ENCODE results near the gene ATP1B3. TPM values are rescaled to one million over a fixed set of nuclear protein-coding genes. Genes with fewer than 3 reads are reported as not detected.
"Not testable (repeated sequence)": the region's sequence is repeated elsewhere in the genome, so short reads cannot be mapped to it uniquely, and the experiment has no call there.

ATP1B3 gene
- 39.8 and 155 TPM in 2 replicates for total RNA-seq

- DNase-seq (ENCODE audit: low read depth), result peak; percentile 46
Measured at GRCh38 chr3:141876381-141876890, at the start of gene ATP1B3. Gene ATP1B3 (plus strand): TSS chr3:141876643. CDS start chr3:141876802, 159 bp downstream.

DNA sequence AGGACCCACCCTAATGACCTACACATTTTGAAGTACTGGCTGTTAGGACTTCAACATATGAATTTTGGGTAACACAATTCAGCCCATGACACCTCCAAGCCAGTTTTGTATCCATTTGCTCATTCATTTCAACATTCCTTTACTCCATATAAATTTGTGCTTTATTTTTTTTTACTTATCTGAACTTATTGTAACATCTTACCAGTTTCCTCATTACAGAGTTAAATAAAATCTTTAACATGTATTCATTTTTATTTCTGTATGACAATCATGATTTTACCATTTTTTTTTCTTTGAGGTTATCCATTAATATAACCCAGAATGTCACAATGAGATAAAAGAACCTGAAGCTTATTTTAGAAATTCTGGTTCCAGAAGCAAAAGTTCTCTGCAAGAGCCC, 48.0 kb upstream of the ATP1B3 start:
- DNase-seq (ENCODE audit: low read depth), result no peak

DNA sequence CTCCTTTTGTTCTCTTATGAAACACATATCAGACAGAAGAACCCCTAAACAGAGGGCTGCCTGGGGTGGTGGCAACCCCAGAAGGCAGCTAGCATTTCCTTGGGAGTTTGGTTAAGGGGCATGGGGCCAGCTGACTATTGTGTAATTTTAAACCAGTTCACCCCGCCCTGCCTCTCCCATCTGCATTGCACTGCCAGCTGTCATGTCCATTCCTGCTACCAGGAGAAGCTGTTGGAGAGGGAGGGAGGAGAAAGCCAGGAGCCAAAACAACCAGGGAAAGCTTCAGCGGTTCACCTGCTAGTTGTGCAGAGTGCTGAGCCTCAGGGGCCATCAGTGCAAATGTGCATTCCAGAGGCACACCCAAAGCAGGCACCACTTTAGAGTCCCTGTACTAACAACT, 47.6 kb upstream of the ATP1B3 start:
- DNase-seq (ENCODE audit: low read depth), result peak; percentile 50

GRCh38 chr3:141830508-141830907, 45.9 kb upstream of the ATP1B3 start:
- DNase-seq (ENCODE audit: low read depth), result no peak

- DNase-seq (ENCODE audit: low read depth), result no peak
Measured at GRCh38 chr3:141834292-141834691, 42.2 kb upstream of the ATP1B3 start.

DNA sequence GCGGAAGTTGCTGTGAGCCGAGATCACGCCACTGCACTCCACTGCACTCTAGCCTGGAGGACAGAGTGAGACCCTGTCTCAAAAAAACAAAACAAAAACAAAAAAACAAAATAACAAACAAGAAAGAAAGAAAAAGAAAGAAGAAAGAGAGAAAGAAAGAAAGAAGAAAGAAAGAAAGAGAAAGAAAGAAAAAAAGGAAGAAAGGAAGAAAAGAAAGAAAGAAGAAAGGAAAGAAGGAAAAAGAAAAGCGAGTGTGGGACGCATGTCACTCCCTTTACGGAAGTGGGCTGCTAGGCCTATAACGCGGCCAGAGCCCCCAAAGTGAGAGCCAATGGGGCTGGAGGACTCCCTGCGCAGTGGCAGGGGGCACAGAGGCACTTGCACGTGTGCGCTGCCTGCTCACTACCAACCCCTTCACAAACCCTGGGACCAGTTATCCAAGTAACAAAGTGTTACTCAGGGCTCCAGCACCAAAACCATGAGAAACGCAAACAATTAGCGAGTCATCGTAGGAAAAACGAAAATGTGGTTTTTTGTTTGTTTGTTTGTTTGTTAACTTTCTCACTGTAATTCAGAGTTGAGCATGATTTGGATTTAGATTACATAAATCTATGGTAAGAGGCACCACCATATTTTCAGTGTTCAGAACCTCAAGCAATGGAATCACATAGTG, 40.8 kb upstream of the ATP1B3 start:
- DNase-seq (ENCODE audit: low read depth), result no peak

DNA sequence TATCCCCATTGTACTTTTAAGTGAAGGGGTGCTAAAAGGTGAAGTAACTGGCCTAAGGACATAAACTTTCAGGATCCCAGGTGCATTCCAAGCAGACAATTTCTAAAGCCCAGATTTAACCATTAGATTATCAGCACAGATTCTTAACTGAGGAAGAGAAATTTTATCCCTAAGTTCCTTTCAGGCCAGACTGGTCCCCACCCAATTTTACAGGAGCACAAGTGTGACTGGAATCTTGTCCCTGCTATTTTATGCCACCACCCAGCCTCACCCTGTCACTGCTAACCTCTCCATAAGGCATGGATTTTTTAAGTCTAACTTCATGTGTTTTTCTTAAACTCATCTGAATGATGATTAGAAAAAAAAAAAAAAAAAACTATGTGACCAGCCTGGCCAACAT, 37.1 kb upstream of the ATP1B3 start:
- no peak for DNase-seq (ENCODE audit: low read depth)

DNA sequence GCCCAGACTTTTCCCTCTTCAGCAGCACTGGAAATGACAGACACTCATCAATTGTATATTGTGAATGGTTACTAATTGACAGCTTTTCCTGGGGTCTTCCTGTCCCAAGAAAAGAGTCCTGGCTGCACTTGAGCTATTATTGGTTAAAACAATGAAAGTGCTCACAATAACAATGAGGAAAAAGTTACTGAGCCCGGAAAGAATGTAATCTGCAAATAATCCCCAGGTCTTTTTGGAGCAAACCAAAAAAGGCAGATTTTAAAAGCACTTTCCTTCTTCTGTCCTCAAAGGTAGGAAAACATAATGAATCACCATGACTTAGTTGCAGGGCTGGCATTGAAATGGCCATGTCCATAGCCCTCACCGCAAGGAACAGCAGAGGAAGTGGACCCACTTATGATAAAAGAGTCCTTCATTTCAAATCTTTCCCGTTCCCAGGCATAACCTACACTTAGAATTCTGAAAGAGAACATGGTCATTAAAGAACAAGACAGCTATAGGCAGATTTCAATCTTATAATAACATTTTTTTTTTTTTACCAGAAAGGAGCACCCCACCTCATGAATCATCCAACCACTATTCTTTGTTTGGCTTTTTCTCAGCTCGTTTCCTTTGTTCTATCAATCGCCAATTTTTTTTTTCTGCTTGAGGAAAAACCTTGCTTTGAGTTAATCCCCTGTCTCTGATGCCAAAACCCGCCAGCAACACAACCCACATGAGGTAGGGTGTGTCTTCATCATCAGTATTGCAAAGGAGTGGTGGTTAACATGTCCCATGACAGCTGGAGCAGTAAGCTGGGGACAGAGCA, 35.5 kb upstream of the ATP1B3 start:
- DNase-seq (ENCODE audit: low read depth), result peak; percentile 33

GRCh38 chr3:141844108-141844507, 32.3 kb upstream of the ATP1B3 start:
- no peak for DNase-seq (ENCODE audit: low read depth)

DNA sequence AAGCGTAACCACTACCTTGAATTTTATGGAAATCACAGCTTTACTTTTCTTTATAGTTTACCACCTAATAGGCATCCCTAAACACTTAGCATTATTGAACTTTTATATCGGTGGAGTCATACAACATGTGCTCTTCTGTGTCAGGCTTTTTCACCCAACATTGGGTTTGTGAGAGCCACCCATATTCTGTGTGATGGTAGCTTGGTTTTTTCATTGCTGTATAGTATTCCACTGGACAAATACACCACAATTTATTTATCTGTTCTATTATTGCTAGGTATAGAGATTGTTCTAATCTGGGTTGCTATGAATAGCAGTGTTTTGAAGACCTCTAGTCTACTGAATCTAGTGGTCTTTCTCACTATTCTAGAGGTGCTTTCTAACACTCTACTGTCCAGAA, 31.6 kb upstream of the ATP1B3 start:
- DNase-seq (ENCODE audit: low read depth), result no peak

GRCh38 chr3:141845407-141846049, 30.9 kb upstream of the ATP1B3 start:
- DNase-seq (ENCODE audit: low read depth), result no peak

GRCh38 chr3:141846050-141846433, 30.4 kb upstream of the ATP1B3 start:
- DNase-seq (ENCODE audit: low read depth), result no peak

- not testable (repeated sequence) for DNase-seq (ENCODE audit: low read depth)
Measured at GRCh38 chr3:141848159-141848748, 28.2 kb upstream of the ATP1B3 start.

DNA sequence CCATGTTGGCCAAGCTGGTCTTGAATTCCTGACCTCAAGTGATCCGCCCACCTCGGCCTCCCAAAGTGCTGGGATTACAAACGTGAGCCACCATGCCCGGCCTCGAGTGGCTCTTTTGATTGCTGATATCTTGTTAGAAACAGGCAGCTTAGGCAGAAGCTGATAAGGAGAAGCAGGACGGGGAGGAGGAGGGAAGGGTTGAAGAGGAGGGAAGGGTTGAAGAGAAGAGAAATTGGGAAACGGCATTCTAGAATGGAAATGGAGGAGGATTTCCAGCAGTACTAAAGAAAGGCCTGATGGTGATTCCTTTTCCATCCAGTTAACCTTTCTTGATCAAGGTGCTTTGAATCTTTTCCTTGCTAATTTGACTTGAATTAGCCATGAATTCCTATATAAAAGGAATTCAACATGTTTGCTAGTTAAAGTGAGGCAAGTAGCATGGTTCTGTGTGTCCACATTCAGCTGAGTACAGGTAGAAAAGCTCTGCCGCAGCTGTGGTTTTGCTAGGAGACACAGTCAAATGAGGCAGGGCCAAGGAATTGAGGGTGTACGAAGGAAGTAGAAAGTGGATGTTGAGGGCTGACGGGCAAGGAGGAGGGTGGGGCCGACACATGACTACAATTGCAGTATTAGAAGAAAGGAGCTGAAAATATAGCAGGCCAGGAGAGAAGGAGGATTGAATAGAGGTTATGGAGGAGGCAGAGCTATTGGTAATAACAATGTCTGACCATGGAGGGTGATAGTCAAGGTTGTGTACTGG, 27.2 kb upstream of the ATP1B3 start:
- DNase-seq (ENCODE audit: low read depth), result no peak

DNA sequence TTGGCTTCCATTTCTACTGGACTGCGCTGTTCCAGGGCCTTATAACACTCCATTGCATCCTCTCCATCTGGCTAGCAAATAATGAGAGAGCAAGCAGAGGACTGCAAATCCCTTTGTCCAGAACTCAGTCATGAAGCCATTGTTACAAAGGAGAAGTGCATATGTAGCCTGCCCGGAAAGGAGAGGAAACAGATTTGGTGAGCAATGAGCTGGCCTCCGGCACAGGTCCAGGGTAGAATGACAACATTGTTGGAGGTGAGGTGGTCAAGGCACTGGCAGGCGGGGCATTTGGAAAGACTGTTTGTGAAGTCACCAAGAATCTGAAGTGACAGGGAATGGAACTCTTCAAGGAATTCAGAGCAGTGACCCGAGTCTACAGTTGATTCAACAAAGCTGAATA, 25.0 kb upstream of the ATP1B3 start:
- DNase-seq (ENCODE audit: low read depth), result no peak

DNA sequence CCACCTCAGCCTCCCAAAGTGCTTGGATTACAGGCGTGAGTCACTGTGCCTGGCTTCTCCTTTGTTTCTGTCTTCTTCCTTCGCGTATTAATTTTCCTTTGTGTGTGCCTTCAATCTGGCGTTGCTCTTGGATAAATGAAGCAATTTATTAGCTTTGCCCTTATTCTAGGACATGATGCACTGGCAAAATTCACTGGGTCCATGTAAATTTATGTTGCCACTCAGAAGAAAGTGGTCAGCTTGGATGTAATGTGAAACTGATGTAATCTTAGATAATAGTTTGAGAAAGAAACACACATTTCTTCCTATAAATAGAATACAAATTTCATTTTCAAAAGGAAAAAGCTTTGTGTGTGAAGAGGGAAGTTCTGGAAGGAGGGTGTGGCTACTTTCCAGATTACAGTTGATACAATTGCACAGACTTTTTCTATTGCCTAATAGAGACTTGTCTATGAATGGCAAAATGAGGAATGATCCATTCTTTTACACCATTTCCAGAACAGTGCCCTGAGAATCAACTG, 23.3 kb upstream of the ATP1B3 start:
- DNase-seq (ENCODE audit: low read depth), result no peak

DNA sequence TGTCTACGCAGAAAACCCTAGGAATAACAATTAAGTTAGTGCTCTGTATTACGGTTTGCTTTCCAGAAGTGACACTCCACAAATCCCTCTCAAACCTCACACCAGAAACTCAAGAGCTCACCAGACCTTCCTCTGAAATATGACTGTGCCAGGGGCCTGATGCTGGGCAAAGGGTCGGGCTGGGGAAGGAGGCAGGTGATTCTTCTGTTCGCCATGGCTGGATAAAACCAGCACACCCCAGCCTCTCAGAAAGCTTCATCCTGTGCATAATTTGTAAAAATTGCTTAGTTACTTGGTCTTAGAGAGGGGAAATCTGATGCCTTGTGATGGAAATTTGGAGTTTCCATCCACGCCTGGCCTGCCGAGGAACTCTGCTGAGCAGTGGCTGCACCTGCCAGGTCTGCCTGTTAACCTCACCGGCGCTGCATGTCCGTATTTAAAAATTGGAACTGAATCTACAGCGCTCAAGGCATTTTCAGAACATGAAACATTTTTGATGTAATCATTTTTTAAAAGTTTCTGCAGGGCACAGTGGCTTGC, 22.7 kb upstream of the ATP1B3 start:
- no peak for DNase-seq (ENCODE audit: low read depth)

DNA sequence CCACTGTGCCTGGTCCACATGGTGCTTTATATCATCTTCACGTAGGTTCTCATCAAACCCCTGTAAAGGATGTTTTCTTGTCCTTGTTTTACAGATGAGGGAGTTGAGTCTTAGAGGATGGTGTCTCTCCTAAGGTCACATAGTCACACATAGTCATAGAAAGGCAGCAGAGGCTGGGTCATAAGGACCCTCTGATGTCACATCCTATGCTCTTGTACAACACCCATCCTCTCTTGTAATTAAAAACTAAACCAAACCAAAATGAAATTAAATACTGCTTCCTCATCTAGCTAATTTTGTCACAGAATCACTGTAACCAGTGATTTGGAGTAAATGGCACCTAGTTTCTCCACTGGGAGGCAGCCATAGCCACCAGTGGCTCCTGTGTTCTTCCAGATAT, 21.8 kb upstream of the ATP1B3 start:
- no peak for DNase-seq (ENCODE audit: low read depth)

GRCh38 chr3:141858312-141858711, 18.1 kb upstream of the ATP1B3 start:
- DNase-seq (ENCODE audit: low read depth), result no peak

DNA sequence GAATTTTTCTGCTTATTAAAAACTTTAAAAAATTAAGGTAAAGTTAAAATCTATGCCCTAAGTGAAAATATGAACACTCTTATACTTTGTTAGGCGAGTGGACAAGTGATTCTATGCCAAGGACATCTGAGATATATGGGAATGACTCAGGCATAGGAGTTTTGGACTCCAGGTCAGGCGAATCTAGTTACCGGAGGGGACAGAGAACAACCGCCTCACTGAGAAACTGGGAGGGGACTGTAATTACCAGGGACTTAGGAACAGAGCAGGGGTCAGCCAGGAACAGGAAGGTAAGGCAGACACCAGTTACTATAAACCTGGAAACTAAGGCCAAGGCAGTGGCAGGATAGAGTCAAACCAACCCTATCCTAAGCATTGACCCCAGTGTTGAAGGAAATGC, 16.8 kb upstream of the ATP1B3 start:
- no peak for DNase-seq (ENCODE audit: low read depth)

DNA sequence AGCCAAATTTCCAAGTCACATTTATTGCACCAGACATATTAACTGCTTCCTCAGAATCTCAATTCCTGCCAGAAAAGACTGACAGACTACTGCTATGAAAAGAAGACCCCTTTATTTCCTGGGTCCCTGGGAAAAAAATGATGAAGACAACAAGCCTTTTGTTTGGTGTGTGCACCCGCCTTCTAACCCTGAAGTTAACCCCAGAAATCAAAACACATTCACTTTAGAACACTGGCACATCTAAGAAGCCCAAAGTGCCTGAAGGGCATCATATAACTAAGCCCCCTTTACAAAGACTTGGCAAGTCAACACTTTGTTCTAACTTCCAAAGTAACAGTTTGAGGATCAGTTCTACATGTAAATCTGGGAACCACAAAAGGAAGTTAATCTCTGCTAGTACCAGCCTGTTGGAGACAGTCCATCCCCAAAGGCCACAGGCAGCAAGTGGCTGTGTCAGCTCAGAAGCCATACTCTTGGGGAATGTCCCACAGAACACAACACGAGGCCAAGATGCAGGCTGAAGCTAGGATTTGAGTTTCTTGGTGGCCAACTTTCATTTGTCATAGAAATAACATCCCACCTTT, 16.3 kb upstream of the ATP1B3 start:
- DNase-seq (ENCODE audit: low read depth), result no peak
